ENCODE measurements around the gene ALDH16A1.
"Not testable (repeated sequence)": the region's sequence is repeated elsewhere in the genome, so short reads cannot be mapped to it uniquely, and the experiment has no call there.

The ALDH16A1 gene

GRCh38 chr19:49438261-49438660 lies 14.8 kb upstream of the ALDH16A1 start:
- no peak for FAIRE-seq
- no peak for DNase-seq (ENCODE audit: extremely low spot score, insufficient read length, low read depth)

DNA sequence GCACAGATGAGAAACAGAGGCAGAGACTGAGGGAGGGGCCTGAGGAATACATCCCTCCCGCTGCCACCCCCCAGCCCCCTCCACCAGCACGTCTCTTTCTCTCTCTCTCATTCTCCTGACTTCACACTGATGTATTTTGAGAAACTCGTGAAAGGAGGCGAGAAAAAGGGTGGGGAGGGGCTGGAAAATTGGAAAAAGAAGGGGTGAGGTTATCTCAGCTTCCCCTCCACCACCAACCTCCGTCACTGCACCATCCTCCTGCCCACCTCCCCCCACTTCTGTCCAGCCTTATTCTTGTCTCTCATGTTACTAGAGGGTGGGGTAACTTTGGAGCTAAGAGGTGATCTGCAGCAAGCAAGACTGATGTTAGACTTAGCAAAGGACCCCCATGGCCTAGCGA lies 13.2 kb upstream of the ALDH16A1 start:
- DNase-seq (ENCODE audit: extremely low spot score, insufficient read length, low read depth) = no peak
- no peak for FAIRE-seq

DNA sequence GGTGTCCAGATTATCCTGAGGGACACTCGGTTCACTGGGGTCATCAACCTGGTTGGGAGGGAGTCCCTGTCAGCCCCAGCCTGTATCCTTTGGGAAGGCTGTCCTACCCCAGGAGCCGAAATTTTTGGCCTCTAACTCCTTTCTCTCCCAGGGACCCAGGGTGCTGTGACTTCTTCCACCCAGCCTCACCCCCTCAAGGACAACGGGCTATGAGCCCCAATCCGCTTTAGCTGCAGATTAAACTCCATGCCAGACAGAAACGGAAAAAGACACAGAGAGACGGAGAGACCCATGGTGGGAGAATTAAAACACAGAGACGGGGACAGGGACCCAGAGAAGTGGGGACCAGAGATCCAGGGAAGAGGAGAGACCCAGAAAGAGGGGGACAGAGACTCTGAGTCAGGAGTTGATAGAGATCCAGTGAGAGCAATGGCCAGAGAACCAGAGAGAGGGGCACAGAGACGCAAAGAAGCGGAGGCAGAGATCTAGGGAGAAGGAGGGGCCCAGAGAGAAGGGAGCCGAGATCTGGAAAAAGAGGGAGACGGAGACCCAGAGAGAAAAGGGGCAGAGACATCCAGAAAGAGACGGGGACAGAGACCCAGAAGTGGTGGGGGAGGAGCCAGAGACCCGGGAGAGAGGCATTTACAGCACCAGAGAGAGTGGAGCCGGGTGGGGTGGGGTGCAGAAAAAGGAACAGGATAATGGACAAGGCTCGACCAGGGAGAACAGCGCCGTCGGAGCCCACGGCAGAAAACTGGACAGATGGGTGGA lies 12.4 kb upstream of the ALDH16A1 start:
- no peak for FAIRE-seq
- DNase-seq (ENCODE audit: extremely low spot score, insufficient read length, low read depth) = no peak

- FAIRE-seq (no peak), DNase-seq (ENCODE audit: extremely low spot score, insufficient read length, low read depth) (no peak)
Observed at GRCh38 chr19:49441210-49441959, 11.6 kb upstream of the ALDH16A1 start, which contains the start of gene SLC17A7. Gene SLC17A7, minus strand, starts transcription at chr19:49441527. Its CDS starts 148 bp downstream, at chr19:49441379.

- no peak for DNase-seq (ENCODE audit: extremely low spot score, insufficient read length, low read depth)
Observed at GRCh38 chr19:49441960-49442350, 11.1 kb upstream of the ALDH16A1 start.

DNA sequence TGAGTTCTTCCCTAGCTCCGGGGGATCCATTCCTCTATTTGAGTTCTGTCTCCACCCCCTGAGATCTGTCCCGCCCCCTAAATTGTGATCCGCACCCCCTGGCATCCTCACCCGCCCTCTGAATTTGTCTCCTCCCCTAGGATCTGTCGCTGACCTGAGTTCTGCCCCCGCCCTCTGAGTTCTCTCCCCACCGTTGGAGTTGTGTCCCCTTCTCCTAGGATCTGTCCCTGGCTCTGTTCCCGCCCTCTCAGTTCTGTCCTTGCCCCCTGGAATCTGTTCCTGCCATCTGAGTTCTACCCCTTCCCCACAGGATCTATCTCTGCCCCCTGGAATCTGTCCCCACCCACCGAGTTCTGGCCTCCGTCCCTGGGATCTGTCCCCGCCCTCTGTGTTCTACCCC lies 10.7 kb upstream of the ALDH16A1 start:
- no peak for DNase-seq (ENCODE audit: extremely low spot score, insufficient read length, low read depth)

More at GRCh38 chr19:49441960-49442350, 11.1 kb upstream of the ALDH16A1 start:
- FAIRE-seq = no peak

DNA sequence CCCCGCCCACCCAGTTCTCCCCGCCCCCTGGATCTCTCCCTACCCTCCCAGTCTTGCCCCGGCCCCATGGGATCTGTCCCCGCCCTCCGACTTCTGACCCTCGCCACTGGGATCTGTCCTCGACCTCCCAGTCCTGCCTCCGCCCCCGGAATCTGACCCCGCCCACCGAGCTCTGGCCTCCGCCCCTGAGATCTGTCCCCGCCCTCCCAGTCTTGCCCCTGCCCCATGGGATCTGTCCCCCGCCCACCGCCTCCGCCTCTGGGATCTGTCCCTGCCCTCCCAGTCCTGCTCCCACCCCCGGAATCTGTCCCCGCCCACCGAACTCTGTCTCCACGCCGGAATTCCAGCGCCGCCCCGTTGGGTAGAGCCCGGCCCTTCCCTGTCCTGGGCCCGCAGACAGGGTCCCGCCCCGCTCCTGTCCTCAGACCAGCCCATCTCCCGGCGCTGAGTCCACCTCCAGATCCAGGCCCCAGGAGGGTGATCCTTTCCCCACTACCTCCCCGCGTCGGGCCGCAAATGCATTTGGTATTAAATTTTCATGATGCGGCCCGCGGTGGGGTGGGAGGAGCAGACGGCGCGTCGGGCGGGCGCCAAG lies 10.2 kb upstream of the ALDH16A1 start:
- DNase-seq (ENCODE audit: extremely low spot score, insufficient read length, low read depth) (no peak), FAIRE-seq (peak; percentile 83)

More for the DNA sequence above, 10.7 kb upstream of the ALDH16A1 start:
- FAIRE-seq = no peak

GRCh38 chr19:49443366-49444099 lies 9.5 kb upstream of the ALDH16A1 start:
- FAIRE-seq (peak; percentile 98), DNase-seq (ENCODE audit: extremely low spot score, insufficient read length, low read depth) (peak; percentile 87)

DNA sequence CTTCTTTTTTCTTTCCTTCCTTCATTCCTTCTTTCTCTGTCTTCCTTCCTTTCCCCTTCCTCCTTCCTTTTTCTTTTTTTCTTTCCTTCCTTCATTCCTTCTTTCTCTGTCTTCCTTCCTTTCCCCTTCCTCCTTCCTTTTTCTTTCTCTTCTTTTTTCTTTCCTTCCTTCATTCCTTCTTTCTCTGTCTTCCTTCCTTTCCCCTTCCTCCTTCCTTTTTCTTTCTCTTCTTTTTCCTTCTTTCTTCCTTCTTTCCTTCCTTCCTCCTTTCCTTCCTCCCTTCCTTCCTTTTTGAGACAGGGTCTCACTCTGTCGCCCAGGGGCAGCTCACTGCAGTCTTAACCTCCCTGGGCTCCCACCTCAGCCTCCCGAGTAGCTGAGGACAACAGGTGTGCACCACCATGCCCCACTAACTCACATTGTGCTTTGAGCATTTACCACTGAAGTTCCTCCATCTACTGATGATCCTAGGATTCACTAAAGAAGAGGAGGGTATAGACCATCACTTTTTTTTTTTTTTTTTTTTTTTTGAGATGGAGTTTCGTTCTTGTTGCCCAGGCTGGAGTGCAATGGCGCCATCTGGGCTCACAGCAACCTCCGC lies 8.8 kb upstream of the ALDH16A1 start:
- DNase-seq (ENCODE audit: extremely low spot score, insufficient read length, low read depth); FAIRE-seq: not testable (repeated sequence)

DNA sequence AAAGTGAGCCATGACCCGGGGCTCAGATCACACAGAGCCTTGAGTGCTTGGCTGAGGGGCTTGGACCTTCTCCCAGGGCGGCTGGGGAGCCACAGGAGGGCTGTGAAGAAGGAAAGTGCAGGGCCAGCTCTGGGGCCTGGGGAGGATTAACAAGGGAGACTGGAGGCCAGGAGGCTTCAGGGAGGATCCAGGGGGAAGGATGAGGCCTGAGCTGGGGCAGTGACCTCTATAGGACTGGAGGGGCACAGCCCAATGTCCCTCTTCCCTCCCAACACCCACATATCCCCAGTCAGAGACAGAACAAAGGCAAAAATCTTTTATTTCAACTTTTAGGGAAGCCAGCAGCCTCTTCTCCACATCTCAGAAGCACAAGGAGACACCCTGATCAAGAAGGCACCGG lies 7.0 kb upstream of the ALDH16A1 start:
- no peak for FAIRE-seq
- no peak for DNase-seq (ENCODE audit: extremely low spot score, insufficient read length, low read depth)

GRCh38 chr19:49447485-49448431 lies 5.3 kb upstream of the ALDH16A1 start:
- DNase-seq (ENCODE audit: extremely low spot score, insufficient read length, low read depth) (no peak), FAIRE-seq (no peak)

DNA sequence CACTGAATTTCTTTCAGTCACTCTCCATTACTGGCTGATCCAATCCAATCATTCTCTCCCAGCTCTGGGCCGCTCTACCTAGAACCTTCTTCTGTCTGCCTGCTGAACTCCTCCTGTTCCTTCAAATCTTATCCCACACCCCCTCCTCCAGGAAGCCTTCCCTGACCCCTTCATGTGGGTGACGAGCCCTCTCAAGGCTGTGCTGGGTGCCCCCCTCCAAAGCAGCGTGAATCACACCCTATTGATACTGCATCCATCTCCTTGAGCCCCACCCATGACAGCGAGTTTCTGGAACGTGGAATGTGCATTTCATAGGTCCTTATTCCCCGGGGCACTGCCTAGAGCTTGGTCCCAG lies 4.6 kb upstream of the ALDH16A1 start:
- no peak for FAIRE-seq
- no peak for DNase-seq (ENCODE audit: extremely low spot score, insufficient read length, low read depth)

DNA sequence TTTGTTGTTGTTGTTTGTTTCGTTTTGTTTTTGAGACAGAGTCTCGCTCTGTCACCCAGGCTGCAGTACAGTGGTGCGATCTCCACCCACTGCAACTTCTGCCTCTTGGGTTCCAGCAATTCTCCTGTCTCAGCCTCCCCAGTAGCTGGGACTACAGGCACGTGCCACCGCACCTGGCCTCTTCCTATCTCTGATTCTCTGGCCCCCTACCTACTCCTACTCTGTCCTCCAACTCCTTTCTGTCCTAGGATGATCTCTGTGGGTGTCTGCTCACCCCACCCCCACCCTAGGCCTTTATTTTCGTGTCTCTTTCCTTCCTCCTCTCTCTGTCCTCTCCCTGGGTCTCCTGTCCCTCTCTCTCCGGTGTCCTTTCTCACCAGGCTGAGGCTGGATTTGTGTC lies 2.6 kb upstream of the ALDH16A1 start:
- no peak for DNase-seq (ENCODE audit: extremely low spot score, insufficient read length, low read depth)
- FAIRE-seq = no peak

DNA sequence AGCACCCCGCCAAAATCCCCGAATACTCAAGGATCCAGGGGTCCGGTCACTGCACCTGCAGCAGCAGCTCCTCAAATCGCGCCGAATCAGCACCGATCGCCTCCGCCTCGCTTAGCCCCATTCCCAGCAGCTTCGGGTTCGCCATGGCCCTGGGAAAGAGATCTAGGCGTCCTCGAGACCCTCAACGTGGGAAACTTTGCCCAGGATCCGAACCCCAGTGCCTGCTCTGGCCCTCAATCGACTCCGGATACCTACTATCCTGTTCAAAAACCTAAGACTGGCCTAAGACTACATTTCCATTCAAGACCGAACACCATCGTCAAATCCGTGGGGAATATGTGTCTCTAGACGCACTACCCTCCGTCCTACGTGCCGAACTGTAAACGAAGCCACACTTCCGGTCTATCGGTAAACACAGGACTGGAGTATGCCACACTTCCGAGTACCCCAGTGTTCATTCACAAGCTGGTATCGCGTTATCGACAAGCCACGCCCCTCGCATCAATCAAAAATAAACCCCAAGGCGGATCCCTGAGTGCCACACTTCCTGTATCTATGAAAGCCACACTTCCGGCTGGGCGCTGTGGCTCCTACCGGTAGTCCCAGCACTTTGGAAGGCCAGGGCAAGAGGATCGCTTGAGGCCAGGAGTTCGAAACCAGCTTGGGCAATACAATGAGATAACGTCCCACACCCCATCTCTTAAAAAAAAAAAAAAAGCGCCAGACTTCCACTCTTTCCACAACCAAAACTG lies 1.4 kb upstream of the ALDH16A1 start, which contains the start of gene PIH1D1:
Gene PIH1D1, minus strand, starts transcription at position 385 of the 752 bp plus-strand sequence. Its CDS starts 240 bp downstream, at position 145.
- DNase-seq (ENCODE audit: extremely low spot score, insufficient read length, low read depth) (peak; percentile 81), FAIRE-seq (peak; percentile 97)

DNA sequence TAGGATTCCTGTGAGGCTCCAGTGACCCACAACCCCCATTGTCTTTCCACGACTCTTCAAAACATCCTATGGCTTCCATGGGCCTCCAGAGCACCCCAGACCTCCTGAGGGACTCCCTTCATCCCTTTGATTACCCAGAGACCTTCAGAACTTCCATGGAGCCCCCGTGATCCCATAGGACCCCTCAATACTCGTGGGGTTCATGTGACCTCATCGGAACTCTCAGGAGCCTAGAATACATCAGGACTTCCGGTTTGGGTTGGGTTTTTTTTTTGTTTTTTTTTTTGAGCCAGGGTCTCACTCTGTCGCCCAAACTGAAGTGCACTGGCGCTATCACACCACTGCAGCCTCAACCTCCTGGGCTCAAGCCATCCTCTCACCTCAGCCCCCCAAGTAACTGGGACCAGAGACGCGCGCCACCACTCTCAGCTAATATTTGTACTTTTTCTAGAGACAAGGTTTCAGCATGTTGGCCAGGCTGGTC lies 774 bp downstream of the ALDH16A1 start:
- no peak for FAIRE-seq
- no peak for DNase-seq (ENCODE audit: extremely low spot score, insufficient read length, low read depth)

DNA sequence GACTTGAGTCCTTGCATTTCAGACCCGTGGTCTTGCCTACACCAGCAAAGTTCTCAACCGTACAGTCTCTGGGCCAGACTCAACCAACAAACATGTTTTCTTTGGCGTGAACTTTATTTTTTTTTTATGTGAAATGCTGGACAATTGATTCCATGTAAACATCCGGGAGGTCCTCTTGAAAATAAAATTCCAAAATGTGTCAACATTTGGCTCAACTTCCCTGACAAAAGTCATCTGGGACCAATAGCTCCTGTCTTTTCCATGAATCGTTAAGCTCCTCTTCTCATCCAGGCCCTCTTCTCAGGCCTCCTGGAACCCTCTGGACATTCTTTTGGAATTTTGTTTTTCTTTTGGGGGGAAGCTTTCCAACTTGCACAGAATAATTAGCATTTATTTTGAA lies 2.7 kb downstream of the ALDH16A1 start:
- DNase-seq (ENCODE audit: extremely low spot score, insufficient read length, low read depth) (no peak), FAIRE-seq (no peak)

GRCh38 chr19:49456326-49456725 lies 3.3 kb downstream of the ALDH16A1 start:
- FAIRE-seq = no peak
- no peak for DNase-seq (ENCODE audit: extremely low spot score, insufficient read length, low read depth)

DNA sequence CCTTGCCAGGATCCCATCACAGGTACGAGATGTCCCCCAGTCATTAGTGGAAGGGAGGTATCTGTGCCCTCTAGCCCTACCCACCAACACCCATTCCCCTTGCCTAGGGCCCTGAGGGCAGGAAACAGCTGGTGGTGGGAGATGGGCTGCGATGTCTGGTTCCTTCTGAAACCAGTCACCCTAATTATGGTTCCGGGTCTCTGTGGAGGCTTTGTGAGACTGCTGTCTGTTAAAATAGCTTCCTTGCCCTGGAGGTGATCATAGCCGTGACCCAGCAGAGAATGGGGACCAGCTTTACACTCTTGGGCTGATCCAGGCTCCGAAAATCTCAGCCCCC lies 5.5 kb downstream of the ALDH16A1 start:
- no peak for FAIRE-seq
- DNase-seq (ENCODE audit: extremely low spot score, insufficient read length, low read depth) = no peak

All from GM18507 (cell line).